Gastroesophageal sphincter (tissue), 4 donors: ENCODE results near the gene SPZ1. TPM values are rescaled to one million over a fixed set of nuclear protein-coding genes. Genes with fewer than 3 reads are reported as not detected.
"Not testable (repeated sequence)": the region's sequence is repeated elsewhere in the genome, so short reads cannot be mapped to it uniquely, and the experiment has no call there.

ENCODE experiments used
- ATAC-seq: fragments of 150-250 bp; one replicate; pipeline ENCODE4 v1.9.1; 2016; ENCODE audit warnings: mild to moderate bottlenecking, moderate library complexity
- H3K27ac ChIP-seq, 4 donors: fragments of 200-600 bp; sonication (generic) in 3 of 4; 1 replicate in 3 of 4; 2 replicates in 1 of 4; pipeline ENCODE4 v1.5.1; 2016 to 2019
- H3K27me3 ChIP-seq: fragments of 200-600 bp; sonication (generic); one replicate; pipeline ENCODE4 v1.5.1; 2019
- H3K36me3 ChIP-seq, 2 donors: fragments of 200-600 bp; sonication (generic); one replicate each; pipeline ENCODE4 v1.5.1; 2019; ENCODE audit warnings: control low read depth in 1 of 2
- H3K4me1 ChIP-seq, 3 donors: fragments of 200-600 bp; sonication (generic); 1 replicate in 2 of 3; 2 replicates in 1 of 3; pipeline ENCODE4 v1.5.1; 2016 to 2019; ENCODE audit warnings: control low read depth in 2 of 3
- H3K4me3 ChIP-seq, 2 donors: fragments of 200-600 bp; sonication (generic); one replicate each; pipeline ENCODE4 v1.5.1; 2019; ENCODE audit warnings: mild to moderate bottlenecking in 1 of 2, moderate library complexity in 1 of 2
- H3K9me3 ChIP-seq, 3 donors: fragments of 200-600 bp; sonication (generic); one replicate each; pipeline ENCODE4 v1.5.1; 2017 to 2019; ENCODE audit warnings: control low read depth in 2 of 3
- CTCF ChIP-seq, 4 experiments: fragments of 200-600 bp in 2 of 4; fragments of 450-650 bp in 2 of 4; sonication (generic) in 1 of 4; IDR thresholded peaks; one replicate each; pipeline ENCODE4 v1.5.1; 2017 to 2019; ENCODE audit warnings: antibody characterized with exemption in 4 of 4, mild to moderate bottlenecking in 2 of 4, moderate library complexity in 2 of 4
- EP300 ChIP-seq: sonication (generic); formaldehyde crosslinking; IDR thresholded peaks from one replicate; pipeline ENCODE4 v1.6.1; 2017; ENCODE audit warnings: antibody characterized with exemption, mild to moderate bottlenecking
- POLR2A ChIP-seq, 2 donors: fragments of 450-650 bp; IDR thresholded peaks; one replicate each; pipeline ENCODE4 v1.6.1; 2017; ENCODE audit warnings: antibody characterized with exemption in 2 of 2, mild to moderate bottlenecking in 2 of 2, moderate library complexity in 1 of 2
- POLR2AphosphoS5 ChIP-seq: sonication (generic); formaldehyde crosslinking; IDR thresholded peaks from one replicate; pipeline ENCODE4 v1.6.1; 2017; ENCODE audit warnings: antibody characterized with exemption
- WGBS, 2 donors: methylation state at CpG; one replicate each; pipeline ENCODE4 v1.1.5; 2018; ENCODE audit warnings: low coverage in 1 of 2; 5-methylcytosine and 5-hydroxymethylcytosine counted together
- total RNA-seq, 4 donors: library from RNA; depleted of rRNA; stranded (reverse); fragments of >200 nt; gene quantifications; one replicate each; pipeline ENCODE4 v1.1.0, GENCODE V29; 2016

Gene SPZ1
- total RNA-seq, 4 donors from 2014 or later: not detected

DNA sequence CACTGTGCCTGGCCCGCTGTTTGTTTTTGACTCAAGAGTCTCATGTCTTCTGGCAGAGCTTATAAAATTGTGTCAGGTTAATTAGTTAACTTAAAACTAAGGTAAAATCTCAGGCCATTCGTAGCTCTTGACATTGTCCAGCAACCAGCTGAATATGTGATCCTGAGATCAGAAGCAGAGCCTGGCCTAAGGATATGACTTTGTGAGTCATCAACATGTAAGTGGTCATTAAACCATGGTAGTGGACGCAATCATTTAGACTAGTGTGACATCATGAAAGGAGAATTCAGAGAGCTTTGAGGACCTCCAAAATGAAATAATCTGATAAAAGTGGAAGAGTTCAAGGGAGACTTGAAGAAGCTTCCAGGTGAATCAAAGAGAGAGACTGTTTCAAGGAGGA lies 23.3 kb downstream of the SPZ1 start:
- H3K27ac ChIP-seq: no peak overlapping the region
- no peak for ATAC-seq
- no peaks in the 10 kb centered on the region for H3K9me3 ChIP-seq
- TF ChIP-seq POLR2A (IDR thresholded peaks at IDR 0.05) (no peak), CTCF (IDR thresholded peaks at IDR 0.05) (no peak), POLR2AphosphoS5 (no peak), EP300 (no peak)
- WGBS, 2 donors: 90 to 96% methylated on average over 2 to 3 of the region's 3 CpGs
- H3K27me3 ChIP-seq: peaks cover 9% of the 10 kb centered on the region
- no peaks in the 10 kb centered on the region for H3K36me3 ChIP-seq
- H3K4me1 ChIP-seq: no peaks in the 10 kb centered on the region
- H3K4me3 ChIP-seq: no peak overlapping the region

DNA sequence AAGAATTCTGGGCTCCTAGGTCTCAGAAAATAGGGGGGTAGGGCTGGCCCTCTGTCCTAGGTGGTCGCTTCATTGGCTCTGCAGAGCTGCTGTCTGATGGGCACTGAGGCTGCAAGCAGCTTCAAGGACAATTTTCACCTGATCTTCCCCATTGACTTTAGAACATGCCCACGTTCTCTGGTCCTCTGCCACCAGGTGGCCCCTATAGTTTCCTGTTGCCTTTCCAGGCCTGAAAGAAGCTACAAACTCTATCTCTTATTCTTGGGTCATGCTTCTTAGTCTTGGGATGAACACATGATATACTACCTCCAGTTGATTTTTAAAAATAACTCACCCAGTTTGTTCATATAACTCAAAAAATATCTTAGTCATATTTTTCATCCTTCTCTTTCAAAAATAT lies 26.3 kb downstream of the SPZ1 start:
- H3K36me3 ChIP-seq: no peaks in the 10 kb centered on the region
- H3K27me3 ChIP-seq: peaks cover 9% of the 10 kb centered on the region
- no peak overlapping the region for H3K4me3 ChIP-seq
- ATAC-seq: no peak
- no peak overlapping the region for H3K27ac ChIP-seq
- TF ChIP-seq CTCF (IDR thresholded peaks at IDR 0.05): peak in 1 of 4 experiments; percentile 19
- TF ChIP-seq POLR2A (IDR thresholded peaks at IDR 0.05): no peak
- WGBS, 2 donors: 60% methylated on average over 2 of the region's 2 CpGs
- no peaks in the 10 kb centered on the region for H3K4me1 ChIP-seq
- H3K9me3 ChIP-seq: no peaks in the 10 kb centered on the region

DNA sequence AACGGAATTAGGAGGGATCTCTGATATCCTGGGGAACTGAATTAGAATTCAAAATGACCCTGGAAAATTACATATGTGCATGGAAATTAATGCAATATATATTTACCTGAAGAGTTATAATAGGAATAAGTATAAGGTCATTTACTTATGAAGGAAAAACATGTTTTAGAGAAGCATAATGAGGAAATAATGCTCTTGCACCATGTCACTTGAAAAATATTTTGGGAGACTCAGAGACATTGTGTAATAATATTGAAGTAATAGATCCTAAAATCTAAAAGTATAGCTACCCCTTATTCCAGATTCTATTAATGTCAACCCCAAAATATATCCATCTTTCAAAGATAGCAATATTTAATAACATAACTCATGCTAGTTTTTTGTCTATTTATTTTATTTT lies 28.4 kb downstream of the SPZ1 start:
- Histone ChIP-seq H3K4me1 (no peaks in the 10 kb centered on the region), H3K27me3 (no peaks in the 10 kb centered on the region), H3K36me3 (no peaks in the 10 kb centered on the region), H3K27ac (no peak overlapping the region), H3K4me3 (no peak overlapping the region), H3K9me3 (no peaks in the 10 kb centered on the region)
- TF ChIP-seq CTCF (IDR thresholded peaks at IDR 0.05) (no peak), POLR2A (IDR thresholded peaks at IDR 0.05) (no peak), POLR2AphosphoS5 (no peak), EP300 (no peak)
- 13% methylated on average over 1 of the region's 1 CpG; no CpG with 5 or more reads in 1 of the 2 donors for WGBS, 2 donors
- ATAC-seq: no peak

DNA sequence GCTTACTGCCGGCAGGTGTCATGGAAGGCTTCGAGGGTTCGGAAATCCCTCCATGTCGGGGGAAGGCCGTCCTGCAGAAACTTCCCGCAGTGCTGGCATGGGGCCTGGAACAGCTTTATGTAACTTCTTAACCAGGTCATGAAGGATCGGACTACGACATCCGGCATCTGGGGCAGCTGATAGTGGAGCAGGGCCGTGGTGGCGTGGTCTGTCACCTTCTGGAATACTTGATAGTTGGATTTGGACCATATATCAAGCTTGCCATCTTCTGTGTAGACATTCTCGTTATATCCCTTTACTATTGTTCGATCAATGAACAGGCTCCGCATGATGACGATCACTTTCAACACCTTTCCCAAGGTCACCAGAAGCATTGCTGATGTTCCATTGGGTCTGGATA lies 31.2 kb downstream of the SPZ1 start:
- not testable (repeated sequence) for H3K4me1 ChIP-seq, H3K27me3 ChIP-seq, H3K4me3 ChIP-seq, H3K27ac ChIP-seq, H3K36me3 ChIP-seq, H3K9me3 ChIP-seq, ATAC-seq
- WGBS, 2 donors: 97 to 100% methylated on average over 5 of the region's 15 CpGs

GRCh38 chr5:80355686-80356085 lies 35.9 kb downstream of the SPZ1 start:
- no peak overlapping the region for H3K4me3 ChIP-seq
- WGBS, 2 donors: 45 to 83% methylated on average over 2 to 4 of the region's 4 CpGs

More at GRCh38 chr5:80355686-80356085, 35.9 kb downstream of the SPZ1 start:
- Histone ChIP-seq H3K27me3 (no peaks in the 10 kb centered on the region), H3K9me3 (no peaks in the 10 kb centered on the region), H3K4me1 (no peaks in the 10 kb centered on the region), H3K36me3 (no peaks in the 10 kb centered on the region), H3K27ac (no peak overlapping the region)
- ATAC-seq: no peak
- TF ChIP-seq CTCF (IDR thresholded peaks at IDR 0.05): no peak
- TF ChIP-seq POLR2AphosphoS5: no peak
- no peak for TF ChIP-seq POLR2A (IDR thresholded peaks at IDR 0.05)
- TF ChIP-seq EP300: no peak
